Upper lobe of left lung (tissue), 6 donors: Measurements from ENCODE around the gene TTLL10. TPM values are rescaled to one million over a fixed set of nuclear protein-coding genes. Genes with fewer than 3 reads are reported as not detected.

ENCODE experiments used
- small RNA-seq, 4 donors: library from RNA; depleted of rRNA; stranded (forward); fragments of <200 nt; gene quantifications; one replicate each; pipeline ENCODE3, GENCODE V24; 2016
- total RNA-seq, 6 donors: library from RNA; depleted of rRNA in 4 of 6; stranded (reverse); fragments of >200 nt in 4 of 6; gene quantifications; one replicate each; pipeline versions ENCODE4 v1.1.0 to v1.2.1, GENCODE V29; 2016 to 2021
- donor health status: DM: no; HTN: no; CAD: no; lungs with moderate emphysema.
- donor health status: DM: no; HTN: yes; CAD: no; lungs with severe emphysema.

Gene TTLL10
- total RNA-seq, 6 donors from 2014 or later: 0.86 to 14.5 (median 5.8) TPM

Small RNAs within 50 kb of the gene (small RNA-seq; reads per million reads assigned to genes)
- 17.8 to 64.0 (median 23.8) reads per million in 4 donors for gene MIR200A
- 49.8 to 175 (median 56.3) reads per million in 4 donors for gene MIR200B
- gene MIR429: 11.0 to 33.9 (median 18.3) reads per million in 4 donors

Other genes with a start within 250 kb of the TTLL10 start
- gene SAMD11, start 250.0 kb upstream of the TTLL10 start, total RNA-seq: 1 to 10 TPM; 1.0 to 9.3 (median 2.4) TPM
- gene NOC2L, start 214.6 kb upstream of the TTLL10 start, total RNA-seq: 10 to 100 TPM; 28.7 to 66.0 (median 51.0) TPM
- 10 to 100 TPM in 4 of 6 donors, 1 to 10 TPM in 2; 4.7 to 45.1 (median 16.5) TPM for gene KLHL17, start 213.3 kb upstream of the TTLL10 start, total RNA-seq
- 10 to 100 TPM in 1 of 6 donors, 1 to 10 TPM in 5; 1.1 to 11.5 (median 1.6) TPM for gene PLEKHN1, start 207.4 kb upstream of the TTLL10 start, total RNA-seq
- gene PERM1, start 191.8 kb upstream of the TTLL10 start, total RNA-seq: 1 to 10 TPM in 1 of 6 donors, under 1 TPM in 3, not detected in 2; 0.15 to 1.0 (median 0.36) TPM
- gene HES4, start 173.8 kb upstream of the TTLL10 start, total RNA-seq: 10 to 100 TPM; 26.5 to 55.0 (median 35.0) TPM
- 100 to 1,000 TPM in 2 of 6 donors, 10 to 100 TPM in 4; 32.5 to 180 (median 63.8) TPM for gene ISG15, start 160.4 kb upstream of the TTLL10 start, total RNA-seq
- gene AGRN, start 153.8 kb upstream of the TTLL10 start, total RNA-seq: 100 to 1,000 TPM in 5 of 6 donors, 10 to 100 TPM in 1; 91.0 to 316 (median 157) TPM
- gene RNF223, start 99.6 kb upstream of the TTLL10 start, total RNA-seq: 1 to 10 TPM; 1.0 to 2.4 (median 1.8) TPM
- 10 to 100 TPM in 5 of 6 donors, 1 to 10 TPM in 1; 5.7 to 34.6 (median 15.2) TPM for gene C1orf159, start 57.8 kb upstream of the TTLL10 start, total RNA-seq
- gene TNFRSF18, start 32.7 kb downstream of the TTLL10 start, total RNA-seq: 1 to 10 TPM in 4 of 6 donors, under 1 TPM in 1, not detected in 1; 0.89 to 3.4 (median 2.1) TPM
- 10 to 100 TPM in 2 of 6 donors, 1 to 10 TPM in 3, under 1 TPM in 1; 0.46 to 15.4 (median 2.4) TPM for gene TNFRSF4, start 40.3 kb downstream of the TTLL10 start, total RNA-seq
- gene SDF4, start 58.1 kb downstream of the TTLL10 start, total RNA-seq: 100 to 1,000 TPM in 5 of 6 donors, 10 to 100 TPM in 1; 79.0 to 172 (median 148) TPM
- 10 to 100 TPM; 15.2 to 31.3 (median 19.9) TPM for gene B3GALT6, start 58.4 kb downstream of the TTLL10 start, total RNA-seq
- 1 to 10 TPM in 4 of 6 donors, not detected in 2; 1.9 to 6.3 (median 2.8) TPM for gene C1QTNF12, start 72.8 kb downstream of the TTLL10 start, total RNA-seq
- gene UBE2J2, start 100.0 kb downstream of the TTLL10 start, total RNA-seq: 10 to 100 TPM; 41.5 to 88.0 (median 50.5) TPM
- gene SCNN1D, start 106.6 kb downstream of the TTLL10 start, total RNA-seq: 10 to 100 TPM in 1 of 6 donors, 1 to 10 TPM in 4, under 1 TPM in 1; 0.91 to 17.8 (median 2.7) TPM
- 100 to 1,000 TPM in 2 of 6 donors, 10 to 100 TPM in 4; 33.5 to 166 (median 60.1) TPM for gene ACAP3, start 134.1 kb downstream of the TTLL10 start, total RNA-seq
- gene PUSL1, start 134.7 kb downstream of the TTLL10 start, total RNA-seq: 10 to 100 TPM; 16.8 to 38.8 (median 23.0) TPM
- 100 to 1,000 TPM in 2 of 6 donors, 10 to 100 TPM in 4; 71.7 to 267 (median 90.5) TPM for gene INTS11, start 150.8 kb downstream of the TTLL10 start, total RNA-seq
- gene CPTP, start 150.9 kb downstream of the TTLL10 start, total RNA-seq: 10 to 100 TPM; 14.7 to 41.6 (median 26.0) TPM
- 1 to 10 TPM in 1 of 6 donors, under 1 TPM in 5; 0.22 to 1.0 (median 0.79) TPM for gene TAS1R3, start 157.4 kb downstream of the TTLL10 start, total RNA-seq
- 100 to 1,000 TPM in 3 of 6 donors, 10 to 100 TPM in 3; 71.8 to 205 (median 90.6) TPM for gene DVL1, start 175.5 kb downstream of the TTLL10 start, total RNA-seq
- 100 to 1,000 TPM in 2 of 6 donors, 10 to 100 TPM in 4; 23.9 to 137 (median 63.4) TPM for gene MXRA8, start 184.7 kb downstream of the TTLL10 start, total RNA-seq
- gene AURKAIP1, start 201.3 kb downstream of the TTLL10 start, total RNA-seq: 100 to 1,000 TPM in 5 of 6 donors, 10 to 100 TPM in 1; 76.0 to 149 (median 119) TPM
- 100 to 1,000 TPM; 131 to 897 (median 216) TPM for gene CCNL2, start 225.5 kb downstream of the TTLL10 start, total RNA-seq
- 100 to 1,000 TPM in 3 of 6 donors, 10 to 100 TPM in 3; 90.7 to 145 (median 101) TPM for gene MRPL20, start 233.4 kb downstream of the TTLL10 start, total RNA-seq
- gene ANKRD65, start 247.4 kb downstream of the TTLL10 start, total RNA-seq: 10 to 100 TPM; 21.3 to 54.5 (median 34.7) TPM